Astrocyte of the cerebellum (primary cell): ENCODE results near the gene BSN.

Experiments used
- DNase-seq: peaks from one replicate; pipeline ENCODE4 v3.0.0-alpha.2; 2011; ENCODE audit warnings: low read depth
- H3K4me3 ChIP-seq: 2 replicates; pipeline ENCODE4 v1.5.1; 2011; ENCODE audit warnings: mild to moderate bottlenecking, low read depth, low read length, moderate library complexity
- in situ Hi-C: cut with HindIII; loops from 2 replicates; pipeline ENCODE4 v1.10.0; 2017; ENCODE audit warnings: low sequenced_read_pairs
- TF ChIP-seq, protein P1 (sequence below): IDR thresholded peaks from 2 replicates; pipeline ENCODE4 v1.5.1; 2012; ENCODE audit warnings: low read length, low read depth, moderate library complexity, mild to moderate bottlenecking; ENCODE audit errors: missing control alignments

BSN gene

DNA sequence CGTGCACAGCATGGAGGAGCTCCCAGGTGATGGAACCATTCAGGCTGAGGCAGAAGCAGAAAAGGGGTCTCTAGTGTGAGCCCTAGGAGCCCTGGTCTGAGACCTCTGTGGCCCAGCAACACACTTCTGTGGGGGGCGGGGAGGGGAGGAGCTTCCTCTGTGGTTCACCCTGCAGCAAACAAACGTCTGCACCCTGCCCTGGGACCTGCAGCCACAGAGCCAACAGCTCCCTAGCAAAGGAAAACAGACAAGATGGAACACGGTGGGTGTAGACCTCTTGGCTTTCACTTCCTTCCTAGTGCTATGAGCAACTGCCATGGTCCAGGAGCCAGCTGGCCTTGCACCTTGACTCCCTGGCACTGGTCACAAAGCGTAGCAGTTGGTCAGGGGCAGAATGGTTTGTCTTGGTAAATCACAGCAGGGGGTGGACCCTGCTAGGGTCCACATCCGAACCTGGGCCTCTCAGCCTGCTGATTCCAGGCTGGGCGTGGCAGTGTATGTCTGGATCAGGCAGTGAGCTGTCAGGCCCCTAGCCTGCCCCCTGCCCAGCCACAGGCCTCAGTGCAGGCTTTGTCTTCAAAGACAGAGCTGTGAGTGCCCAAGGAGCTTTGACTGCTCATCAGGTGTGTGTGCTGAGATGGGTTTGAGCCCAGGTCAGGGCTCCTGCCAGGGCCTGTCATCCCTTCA lies 158.5 kb downstream of the BSN start:
- no peak for DNase-seq
- in situ Hi-C loops: no loop called here
- TF ChIP-seq, protein P1, sequence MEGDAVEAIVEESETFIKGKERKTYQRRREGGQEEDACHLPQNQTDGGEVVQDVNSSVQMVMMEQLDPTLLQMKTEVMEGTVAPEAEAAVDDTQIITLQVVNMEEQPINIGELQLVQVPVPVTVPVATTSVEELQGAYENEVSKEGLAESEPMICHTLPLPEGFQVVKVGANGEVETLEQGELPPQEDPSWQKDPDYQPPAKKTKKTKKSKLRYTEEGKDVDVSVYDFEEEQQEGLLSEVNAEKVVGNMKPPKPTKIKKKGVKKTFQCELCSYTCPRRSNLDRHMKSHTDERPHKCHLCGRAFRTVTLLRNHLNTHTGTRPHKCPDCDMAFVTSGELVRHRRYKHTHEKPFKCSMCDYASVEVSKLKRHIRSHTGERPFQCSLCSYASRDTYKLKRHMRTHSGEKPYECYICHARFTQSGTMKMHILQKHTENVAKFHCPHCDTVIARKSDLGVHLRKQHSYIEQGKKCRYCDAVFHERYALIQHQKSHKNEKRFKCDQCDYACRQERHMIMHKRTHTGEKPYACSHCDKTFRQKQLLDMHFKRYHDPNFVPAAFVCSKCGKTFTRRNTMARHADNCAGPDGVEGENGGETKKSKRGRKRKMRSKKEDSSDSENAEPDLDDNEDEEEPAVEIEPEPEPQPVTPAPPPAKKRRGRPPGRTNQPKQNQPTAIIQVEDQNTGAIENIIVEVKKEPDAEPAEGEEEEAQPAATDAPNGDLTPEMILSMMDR: no peak
- H3K4me3 ChIP-seq: no peak overlapping the region

DNA sequence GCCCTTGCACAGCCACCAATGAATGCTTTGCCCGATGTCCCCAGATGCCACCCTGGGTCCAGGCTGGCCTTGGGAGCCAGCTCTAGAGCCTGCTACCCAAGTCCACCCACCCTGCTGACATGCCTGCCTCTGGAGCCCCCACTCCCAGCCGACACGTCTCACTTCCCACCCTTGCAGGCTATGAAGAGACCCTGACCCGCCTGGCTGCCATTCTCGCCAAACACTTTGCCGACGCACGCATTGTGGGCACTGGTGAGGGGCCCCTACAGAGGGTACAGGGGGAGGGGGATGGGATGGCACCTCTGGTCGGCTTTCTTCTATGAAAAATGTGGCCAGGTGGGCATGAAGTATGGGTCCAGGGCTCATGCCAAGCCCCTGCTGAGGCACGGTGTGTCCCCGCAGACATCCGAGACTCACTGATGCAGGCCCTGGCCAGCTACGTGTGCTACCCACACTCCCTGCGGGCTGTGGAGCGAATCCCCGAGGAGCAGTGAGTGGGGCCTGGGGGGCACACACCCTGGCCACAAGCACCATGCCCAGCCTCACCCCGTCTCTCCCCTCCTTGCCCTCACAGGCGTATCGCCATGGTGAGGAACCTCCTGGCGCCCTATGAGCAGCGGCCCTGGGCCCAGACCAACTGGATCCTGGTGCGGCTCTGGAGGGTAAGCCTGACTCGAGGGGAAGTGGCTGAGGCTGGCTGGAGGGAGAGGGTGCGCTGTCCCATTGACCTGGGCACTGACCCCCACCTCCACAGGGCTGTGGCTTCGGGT lies 159.2 kb downstream of the BSN start:
- DNase-seq: no peak
- H3K4me3 ChIP-seq: no peak overlapping the region
- in situ Hi-C loops: no loop called here
- TF ChIP-seq, protein P1: no peak

DNA sequence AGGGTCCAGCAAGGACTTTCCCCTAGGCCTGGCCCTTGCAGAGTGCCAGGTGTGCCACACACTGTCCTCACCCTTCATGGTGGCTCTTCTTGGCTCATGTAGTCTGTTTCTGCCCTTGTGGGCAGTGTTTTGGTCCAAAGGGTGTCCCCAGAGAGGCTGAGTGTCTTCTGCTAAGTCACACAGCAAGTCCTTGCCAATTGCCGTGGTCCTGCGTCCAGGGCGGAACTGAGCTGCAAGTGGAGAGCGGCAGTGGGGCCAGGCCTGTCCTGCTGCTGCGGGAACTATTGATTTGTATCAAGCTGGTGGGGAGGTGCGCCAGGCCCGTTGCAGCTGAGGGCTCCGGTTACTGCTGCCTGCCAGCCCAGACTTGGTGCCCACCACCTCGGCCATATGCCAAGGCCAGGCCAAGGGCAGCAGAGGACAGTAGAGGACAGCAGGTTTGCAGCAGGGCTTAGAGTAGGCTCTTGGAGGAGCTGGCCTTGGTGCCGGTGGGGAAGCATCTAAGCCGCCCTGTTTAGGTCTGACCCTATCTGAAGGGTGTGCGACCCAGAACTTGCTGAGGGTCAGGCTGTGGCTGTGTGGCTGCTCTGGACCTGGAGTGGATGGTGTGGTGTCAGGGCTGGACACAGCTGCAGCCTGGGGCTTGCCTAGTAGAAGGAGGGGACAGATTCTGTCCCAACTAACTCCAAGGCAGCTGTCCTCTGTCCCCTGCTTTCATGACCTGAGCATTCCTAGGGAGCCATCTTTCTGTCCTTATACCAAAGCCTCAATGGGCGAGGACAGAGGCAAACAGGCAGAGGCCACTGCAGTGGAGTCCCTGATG lies 160.7 kb downstream of the BSN start:
- DNase-seq: no peak
- no peak overlapping the region for H3K4me3 ChIP-seq
- in situ Hi-C loops: no loop called here
- TF ChIP-seq, protein P1: no peak

DNA sequence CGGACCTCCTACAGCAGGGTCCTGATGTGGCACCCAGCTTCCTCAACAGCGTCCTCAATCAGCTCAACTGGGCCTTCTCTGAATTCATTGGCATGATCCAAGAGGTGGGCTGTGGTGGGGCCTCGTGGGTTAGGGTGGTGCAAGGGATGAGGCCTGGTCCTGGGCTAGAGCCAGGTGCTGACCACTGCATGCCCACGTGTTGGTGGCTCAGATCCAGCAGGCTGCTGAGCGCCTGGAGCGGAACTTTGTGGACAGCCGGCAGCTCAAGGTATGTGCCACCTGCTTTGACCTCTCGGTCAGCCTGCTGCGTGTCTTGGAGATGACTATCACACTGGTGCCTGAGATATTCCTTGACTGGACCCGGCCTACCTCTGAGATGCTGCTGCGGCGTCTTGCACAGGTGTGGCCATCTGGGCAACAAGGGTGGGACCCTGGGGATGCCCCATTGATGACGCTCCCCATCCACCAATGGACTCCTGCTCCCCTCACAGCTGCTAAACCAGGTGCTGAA lies 161.4 kb downstream of the BSN start:
- TF ChIP-seq, protein P1: no peak
- DNase-seq: no peak
- no peak overlapping the region for H3K4me3 ChIP-seq
- in situ Hi-C loops: no loop called here

DNA sequence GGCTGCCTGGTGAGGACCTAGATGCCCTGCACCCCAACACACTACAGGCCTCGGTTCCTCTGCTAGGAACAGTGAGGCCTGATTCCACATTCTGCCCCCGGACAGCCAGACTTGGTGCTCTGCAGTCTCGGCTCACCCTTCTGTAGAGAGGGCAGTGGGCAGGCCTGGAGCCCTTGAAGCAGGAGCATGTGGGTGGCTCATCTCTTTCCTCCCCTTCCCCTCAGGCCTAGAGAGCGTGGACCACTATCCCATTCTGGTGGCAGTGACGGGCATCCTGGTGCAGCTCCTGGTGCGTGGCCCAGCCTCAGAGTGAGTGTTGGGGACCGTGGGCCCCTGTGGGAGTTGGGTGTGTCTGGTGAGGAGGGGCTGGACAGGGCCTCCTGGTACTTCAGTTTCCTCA lies 161.9 kb downstream of the BSN start:
- H3K4me3 ChIP-seq: no peak overlapping the region
- TF ChIP-seq, protein P1: no peak
- no peak for DNase-seq
- in situ Hi-C loops: no loop called here

DNA sequence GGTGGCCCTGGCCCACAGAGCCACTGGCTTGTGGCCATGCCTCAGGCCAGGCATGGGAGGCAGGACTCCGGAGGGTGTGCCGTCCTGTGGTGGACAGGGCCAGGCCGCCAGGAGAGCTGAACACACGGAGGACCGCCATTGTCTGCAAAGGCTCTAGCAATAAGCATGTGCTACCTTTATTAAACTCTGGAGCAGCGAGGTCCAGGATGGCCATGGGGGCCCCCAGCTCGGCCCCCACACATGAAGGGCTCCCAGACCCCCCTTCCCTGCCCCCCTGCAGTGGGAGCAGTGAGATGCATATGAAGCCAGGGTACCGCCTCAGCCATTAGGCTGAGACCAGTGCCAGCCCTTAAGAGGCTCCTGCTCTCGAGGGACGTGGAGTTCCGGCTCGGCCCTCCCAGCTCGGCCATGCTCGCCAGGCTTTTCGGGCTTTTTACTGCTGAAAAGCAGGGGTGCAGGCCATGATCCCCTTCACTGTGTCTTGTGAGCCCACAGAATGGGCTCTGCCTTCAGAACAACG lies 162.5 kb downstream of the BSN start:
- TF ChIP-seq, protein P1: no peak
- in situ Hi-C loops: no loop called here
- DNase-seq: no peak
- no peak overlapping the region for H3K4me3 ChIP-seq
